Fibroblast of peridontal ligament (primary cell): ENCODE results near the gene DNAI7.
A peak's percentile ranks its signal among the peaks of the same experiment; 100 is the strongest.

Source experiments
- DNase-seq: peaks from one replicate; pipeline ENCODE4 v3.0.0-alpha.2; 2010; ENCODE audit errors: extremely low read depth

Gene DNAI7, protein sequence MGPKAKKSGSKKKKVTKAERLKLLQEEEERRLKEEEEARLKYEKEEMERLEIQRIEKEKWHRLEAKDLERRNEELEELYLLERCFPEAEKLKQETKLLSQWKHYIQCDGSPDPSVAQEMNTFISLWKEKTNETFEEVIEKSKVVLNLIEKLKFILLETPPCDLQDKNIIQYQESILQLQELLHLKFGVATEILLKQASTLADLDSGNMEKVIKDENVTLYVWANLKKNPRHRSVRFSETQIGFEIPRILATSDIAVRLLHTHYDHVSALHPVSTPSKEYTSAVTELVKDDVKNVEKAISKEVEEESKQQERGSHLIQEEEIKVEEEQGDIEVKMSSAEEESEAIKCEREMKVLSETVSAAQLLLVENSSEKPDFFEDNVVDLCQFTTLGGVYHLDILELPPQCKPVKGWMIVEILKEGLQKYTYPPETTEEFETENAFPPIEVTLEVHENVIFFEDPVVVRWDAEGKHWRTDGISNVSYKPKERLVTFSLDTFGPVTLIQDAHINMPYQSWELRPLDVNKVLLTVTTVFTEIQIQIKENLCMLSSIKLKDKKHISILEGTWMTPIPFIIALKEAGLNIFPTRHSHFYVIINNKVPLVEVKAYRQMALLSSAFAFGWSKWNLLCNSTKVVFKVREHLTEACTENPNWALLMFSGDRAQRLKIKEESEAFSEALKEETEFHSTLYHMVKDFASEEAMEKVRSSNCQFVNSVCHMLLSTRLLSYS

DNA sequence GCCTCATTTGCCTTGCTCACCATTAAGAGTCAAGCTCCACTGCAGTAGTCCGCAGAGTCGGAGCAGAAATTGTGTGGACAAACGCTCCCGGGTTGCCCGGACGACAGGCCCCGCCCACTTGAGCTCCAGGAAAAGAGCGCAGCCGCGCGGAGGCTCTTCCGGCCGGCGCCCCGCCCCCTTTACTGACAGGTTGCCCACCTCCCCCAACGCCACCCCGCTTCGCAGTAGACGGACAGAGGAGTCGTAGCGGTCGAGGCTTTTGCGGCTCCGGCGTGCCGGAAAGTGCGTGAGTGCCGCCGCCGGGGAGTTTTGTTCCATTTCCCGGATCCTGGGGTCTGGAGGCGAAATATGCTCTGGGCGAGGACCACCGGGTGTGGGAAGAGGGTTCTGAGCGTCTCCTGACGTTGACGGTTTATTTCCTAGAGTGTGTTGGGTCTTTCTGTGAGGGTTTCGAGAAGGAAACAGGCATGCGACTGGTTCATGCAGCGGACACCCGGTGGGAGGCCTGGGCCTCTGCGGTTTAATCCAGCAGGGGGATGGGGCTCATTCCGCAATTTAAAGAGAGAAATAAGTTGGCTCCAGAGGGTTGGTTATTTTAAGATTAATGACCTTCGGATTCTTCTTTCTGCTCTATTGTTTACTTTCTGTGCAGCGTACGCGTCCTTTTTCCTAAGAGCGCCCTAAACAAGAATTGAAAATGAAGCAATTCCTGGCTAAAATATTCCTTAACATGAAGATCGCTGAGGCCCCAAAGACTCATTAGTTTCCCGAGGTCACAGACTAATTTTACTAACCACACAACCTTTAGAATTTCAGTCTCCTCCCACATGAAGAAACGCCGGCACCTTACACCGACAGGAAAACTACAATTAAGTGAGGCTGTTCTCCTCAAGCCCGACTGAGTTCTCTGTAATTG lies at the start of gene DNAI7, which contains the start of gene ETFRF1:
TSS of gene DNAI7 (minus strand) at position 105 of the 916 bp plus-strand sequence. CDS start at position 23, 82 bp downstream.
TSS of gene ETFRF1 (plus strand) at position 182 of the 916 bp plus-strand sequence. CDS start 8,720 bp downstream, outside the sequence.
- DNase-seq = peak; percentile 90

DNA sequence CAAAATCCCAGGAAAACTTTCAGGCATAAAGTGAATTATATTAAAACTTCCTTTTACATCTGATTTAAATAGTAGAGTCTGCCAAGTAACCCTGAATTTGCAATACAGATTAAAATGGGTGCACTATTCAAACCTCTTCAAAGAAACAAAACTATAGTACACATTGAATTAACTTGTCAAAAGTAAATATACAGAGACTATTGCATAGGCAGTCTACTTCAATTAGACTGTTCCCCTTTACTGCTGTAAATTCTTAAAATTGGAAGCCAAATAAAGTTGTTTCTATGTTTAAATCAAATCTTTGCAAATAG lies 48.7 kb upstream of the DNAI7 start:
- DNase-seq = no peak

DNA sequence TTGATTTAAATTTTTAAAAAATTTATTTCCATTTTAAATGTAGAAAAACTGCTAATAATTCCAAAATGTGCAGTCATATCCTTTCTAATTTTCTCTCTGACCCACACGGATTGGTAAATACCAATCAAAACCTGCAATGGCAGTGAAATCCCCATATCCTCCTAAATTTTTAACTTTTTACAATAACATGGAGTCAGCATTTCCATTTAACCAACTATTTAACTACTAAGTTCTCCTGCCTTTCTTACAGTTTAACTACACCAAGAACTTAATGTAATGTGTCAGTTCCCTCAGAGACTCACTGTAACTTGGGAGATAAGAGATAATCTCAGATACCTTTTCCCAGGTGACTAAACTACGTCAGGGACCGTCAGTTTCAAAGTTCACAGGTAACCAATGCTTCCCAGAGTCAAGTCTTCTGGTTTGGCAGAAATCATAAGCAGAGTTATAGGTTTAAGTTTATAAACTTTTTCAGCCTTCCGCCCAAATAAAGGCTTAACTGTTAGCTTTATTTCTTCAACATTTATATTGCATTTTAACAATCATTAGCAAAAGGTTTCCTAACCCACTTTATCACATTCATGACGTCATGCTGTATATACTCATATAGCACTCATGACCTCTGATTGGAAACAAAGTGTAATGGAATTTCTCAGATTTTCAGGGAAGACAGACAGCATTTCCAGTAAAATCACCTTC lies 48.2 kb upstream of the DNAI7 start:
- DNase-seq = peak; percentile 26

DNA sequence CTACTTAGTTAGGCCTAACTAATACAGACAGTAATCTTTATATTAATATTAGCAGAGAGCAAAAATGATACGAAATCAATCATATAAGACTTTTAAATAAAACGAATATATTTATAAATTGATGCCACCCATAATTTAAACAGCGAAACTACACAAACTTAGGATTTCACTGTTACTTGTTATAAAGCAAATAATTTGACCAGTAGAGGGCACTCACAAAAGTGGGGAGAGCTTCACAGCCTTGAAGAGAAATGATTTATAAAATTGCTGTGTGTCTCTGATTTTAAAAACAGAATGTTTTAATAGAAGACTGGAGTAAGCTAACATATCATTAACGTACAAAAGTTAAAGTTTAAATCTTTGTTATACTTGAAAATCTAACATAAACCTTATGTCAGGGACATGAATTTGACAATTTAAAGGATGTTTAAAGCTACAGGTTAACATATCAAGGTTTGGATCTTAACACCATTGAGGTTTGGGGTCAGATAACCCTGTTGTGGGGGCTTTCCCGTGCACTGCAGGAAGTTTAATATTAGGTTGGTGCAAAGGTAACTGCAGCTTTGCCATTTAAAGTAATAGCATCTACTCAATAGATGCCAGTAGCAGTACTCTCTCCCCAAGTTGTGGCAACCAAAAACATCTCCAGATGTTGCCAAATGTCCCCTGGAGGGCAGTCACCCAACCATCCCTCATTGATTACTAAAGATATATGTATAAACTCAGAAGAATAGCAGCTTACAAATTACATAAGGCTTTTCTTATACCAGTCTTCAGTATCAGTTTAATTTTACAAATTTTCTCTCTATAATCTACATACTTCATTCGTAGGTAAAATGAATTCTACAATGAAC lies 46.4 kb upstream of the DNAI7 start:
- DNase-seq = peak; percentile 84

DNA sequence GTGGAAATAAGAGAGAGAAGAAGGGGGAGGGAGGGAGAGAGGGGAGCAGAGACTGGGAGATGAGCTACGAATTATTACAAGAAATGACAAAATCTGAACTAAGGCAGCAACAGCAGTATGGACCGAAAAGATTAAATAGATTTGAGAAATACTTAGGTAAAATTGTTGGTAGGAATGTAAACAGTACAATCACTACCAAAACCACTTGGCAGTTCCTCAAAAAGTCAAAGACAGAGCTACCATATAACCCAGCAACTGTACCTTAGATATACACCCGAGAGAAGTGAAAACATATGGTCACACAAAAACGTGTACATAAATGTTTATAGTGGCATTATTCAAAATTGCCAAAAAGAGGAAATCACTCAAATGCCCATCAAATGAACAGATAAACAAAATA lies 41.7 kb upstream of the DNAI7 start:
- peak; percentile 51 for DNase-seq

DNA sequence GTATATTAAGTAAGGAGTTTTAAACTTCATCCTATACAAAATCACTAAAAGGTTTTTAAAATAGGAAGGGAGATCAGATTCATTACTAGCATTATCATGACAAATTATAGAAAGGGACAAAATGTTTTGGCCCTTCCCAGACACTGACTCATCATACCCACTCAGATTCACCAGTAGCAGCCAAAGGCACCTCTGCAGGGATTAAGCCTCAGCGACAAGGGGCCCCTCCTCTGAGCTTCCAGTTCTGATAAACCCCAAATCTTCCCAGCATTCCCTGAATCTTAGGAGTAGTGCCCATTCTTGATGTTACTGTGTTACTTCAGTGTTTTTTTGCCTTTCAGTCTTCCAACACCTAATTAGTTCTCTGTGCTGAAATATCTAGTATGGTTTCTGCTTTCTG lies 41.2 kb upstream of the DNAI7 start:
- no peak for DNase-seq

DNA sequence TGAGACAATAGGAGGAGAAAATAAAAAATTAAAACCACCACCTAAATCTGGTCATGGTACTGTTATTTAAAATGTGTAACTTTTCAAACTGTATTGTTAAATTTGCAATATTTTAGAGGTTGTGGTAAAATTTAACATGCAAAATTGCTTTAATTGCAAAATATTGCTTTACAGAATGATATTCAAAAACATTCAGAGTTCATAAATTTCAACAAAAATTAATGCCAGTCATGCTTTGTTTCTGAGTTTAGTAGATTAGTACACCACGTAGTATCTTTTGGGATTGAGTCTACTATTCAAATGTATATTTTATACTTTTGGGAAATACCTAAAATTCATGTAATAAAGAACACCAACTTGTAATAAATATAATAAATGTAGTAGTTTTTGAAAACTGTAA lies 18.4 kb upstream of the DNAI7 start:
- DNase-seq = no peak

DNA sequence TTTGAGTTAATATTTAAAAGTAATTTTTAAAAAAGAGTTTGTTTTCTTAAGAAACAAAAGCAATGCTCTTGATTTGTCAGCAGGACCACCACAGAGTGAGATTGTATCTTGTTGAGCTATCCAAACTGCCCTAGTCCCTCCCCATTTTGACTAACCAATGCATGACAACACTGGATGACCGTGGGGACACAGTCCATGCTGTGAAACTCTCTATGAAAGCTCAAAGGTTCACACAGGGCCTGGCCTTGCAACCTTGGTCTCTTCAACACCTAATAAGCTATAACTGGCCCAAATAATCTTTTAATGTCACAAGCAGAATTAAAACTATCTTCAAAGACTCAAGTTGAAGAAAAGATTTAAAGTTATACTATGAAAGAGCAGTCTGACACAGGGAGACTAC lies 13.6 kb upstream of the DNAI7 start:
- no peak for DNase-seq

DNA sequence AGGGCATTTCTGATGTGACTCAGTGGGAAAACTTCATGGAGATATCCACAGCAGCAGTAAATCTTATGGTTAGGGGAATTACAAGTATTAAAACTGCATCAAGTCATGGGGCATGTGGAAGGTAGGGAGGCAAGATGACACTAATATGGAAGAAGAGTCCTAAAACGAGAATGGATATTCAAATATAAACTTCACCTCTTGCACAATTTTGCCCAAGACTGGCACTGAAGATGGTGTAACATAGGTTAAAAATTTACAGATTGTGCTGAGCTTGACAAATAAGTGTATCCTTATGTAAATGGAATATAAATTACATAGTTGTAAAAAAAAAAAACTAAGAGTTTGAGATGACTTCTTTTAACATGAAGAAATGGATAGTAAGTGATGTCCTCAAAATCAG lies 12.9 kb upstream of the DNAI7 start:
- DNase-seq = no peak

DNA sequence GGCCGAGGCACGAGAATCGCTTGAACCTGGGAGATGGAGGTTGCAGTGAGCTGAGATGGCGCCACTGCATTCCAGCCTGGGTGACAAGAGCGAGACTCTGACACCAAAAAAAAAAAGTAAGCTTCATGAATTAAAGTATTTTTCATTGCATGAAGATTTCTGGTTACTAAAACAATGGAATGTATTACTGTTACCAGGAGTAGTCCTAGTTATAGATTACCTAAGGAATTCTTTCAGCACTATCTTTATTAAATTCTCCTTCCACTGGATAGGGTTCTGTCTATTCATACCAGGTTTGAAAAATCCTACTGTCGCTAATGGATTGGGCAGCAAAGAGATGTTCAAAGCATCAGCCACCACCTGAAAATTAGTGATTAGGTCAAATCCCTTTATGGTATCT lies 12.5 kb upstream of the DNAI7 start:
- no peak for DNase-seq

DNA sequence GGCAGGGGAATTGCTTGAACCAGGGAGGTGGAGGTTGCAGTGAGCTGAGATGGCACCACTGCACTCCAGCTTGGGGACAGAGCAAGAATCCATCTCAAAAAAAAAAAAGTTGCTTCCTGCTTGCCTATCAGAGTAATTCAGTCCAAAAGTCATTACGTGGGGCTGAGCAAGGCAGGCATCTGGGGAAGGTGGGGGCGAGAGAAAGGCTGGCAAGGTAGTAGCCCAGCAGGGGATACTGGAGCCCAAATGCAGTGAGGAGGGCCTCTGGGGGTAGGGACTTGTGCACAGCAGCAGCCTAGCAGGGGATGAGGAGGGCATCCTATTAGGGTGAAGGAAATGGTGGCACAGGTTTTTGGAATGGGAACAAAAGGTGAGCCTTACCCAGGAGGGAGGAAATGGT lies 7.2 kb upstream of the DNAI7 start:
- no peak for DNase-seq

DNA sequence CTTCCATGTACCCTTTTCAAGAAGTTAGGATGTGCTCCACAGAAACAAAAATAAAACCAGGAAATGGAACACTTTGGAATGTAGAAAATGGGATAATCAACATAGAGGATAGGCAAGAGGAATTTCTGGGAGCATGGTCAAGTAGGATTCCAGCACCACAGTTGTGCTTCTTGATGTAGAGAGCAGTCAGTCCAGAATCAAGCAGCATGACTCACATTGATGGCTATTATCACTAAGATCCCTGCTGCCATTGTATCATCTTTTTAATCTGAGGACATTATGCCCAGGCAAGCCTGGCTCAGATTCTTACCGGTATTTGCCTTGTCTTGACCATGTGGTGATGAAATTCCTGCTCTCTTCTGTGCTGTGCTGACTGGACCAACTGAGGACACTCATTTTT lies 5.7 kb upstream of the DNAI7 start:
- peak; percentile 79 for DNase-seq

DNA sequence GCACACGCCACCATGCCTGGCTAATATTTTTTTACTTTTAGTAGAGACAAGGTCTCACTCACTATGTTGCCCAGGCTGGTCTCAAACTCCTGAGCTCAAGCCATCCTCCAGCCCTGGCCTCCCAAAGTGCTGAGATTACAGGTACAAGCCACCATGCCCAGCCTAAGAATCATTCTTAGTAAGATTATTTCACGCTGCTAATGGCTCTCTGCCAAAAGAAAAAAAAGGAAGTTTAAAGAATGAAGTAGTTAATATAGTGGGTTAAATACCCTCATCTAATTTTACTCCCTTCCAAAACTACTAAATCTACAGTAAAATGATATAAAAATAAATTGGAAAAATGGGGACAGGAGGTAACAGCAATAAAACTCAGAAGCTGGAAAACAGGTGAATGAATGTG lies 2.6 kb upstream of the DNAI7 start:
- DNase-seq = no peak

DNA sequence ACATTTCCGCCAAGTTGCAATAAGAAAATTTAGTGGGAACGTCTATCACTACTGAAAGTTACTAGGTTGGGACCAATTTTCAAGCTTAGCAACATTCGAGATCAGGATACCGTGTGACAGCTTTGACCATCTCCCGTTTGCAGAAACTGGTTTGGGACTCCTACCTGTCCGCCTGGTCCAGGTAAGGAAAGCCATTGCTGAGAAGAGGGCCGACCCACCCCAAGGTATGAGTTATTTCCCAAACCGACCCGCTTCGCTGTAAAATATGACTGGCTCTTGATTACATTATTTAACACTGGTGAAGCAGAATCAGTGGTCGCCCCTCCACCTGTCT lies 271 bp downstream of the DNAI7 start:
- peak; percentile 12 for DNase-seq

DNA sequence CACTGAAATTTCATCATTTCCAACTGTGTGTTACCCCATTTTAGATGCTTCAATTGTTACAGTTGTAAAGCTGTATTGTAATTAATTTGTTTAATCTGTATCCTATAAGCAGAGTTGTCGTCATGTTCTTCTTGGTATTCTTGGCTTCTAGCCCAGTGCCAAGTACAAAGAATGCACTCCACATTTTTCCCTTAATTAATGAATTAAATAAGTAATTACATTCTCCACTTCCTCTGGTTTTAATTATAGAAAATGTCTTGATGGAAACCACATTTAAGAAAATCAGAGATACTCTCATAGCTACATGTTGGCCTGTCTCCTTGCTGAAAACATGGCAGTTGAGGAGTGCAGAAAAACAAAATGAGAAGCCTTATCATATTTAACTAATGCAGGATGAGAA lies 746 bp downstream of the DNAI7 start:
- peak; percentile 52 for DNase-seq

DNA sequence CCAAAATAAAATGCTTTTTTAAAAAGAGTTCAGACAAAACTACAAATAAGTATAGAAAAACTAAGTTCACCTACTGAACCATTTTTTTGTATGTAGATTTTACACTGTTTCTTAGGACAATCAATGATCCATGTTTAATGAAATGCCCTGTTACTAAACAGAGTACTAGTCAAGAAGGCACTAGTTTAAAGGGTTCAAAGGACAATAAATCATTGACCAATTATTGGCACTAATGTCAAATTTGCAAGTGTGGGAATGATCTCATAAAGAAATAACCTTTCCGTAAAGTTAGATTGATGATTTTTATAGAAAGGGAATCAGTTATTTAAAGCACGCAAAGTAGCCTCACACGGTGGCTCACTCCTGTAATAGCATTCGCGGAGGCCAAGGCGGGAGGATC lies 4.2 kb downstream of the DNAI7 start:
- DNase-seq = no peak

DNA sequence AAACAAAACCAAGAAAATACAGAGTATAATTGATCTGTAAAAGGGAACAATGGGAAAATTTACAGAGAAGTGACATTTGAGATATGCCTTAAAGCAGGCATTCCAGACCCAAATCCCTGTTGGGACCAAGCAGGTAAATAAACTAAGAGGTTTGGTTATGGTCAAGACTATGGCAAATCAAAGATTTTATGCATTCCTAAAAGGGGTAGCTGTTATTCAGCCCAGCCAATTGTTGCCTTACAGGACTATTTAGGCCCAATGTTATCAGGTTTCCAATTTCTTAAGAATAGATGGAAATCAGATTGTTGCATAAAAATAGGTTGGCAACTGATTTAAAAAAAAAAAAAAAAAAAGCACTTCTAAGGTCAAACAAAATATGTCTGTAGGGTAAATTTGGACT lies 5.3 kb downstream of the DNAI7 start:
- peak; percentile 83 for DNase-seq

DNA sequence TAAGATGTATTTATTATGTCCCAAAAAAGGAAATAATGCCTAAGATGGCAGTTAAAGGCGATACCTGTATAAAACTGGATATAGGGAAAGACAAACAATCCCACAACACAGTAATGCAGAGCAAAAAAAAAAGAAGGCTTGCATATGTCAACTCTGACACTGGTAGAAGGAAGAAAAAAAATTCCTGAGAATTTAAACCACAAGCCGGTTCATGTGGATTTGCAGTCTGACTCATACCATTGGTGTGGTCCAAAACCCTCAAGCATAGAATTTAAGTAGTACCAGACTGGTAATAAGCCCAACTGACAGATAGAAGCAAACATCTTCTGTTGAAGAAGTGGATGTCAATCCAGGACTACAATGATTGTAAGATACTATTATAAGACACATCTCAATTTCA lies 7.2 kb downstream of the DNAI7 start:
- DNase-seq = peak; percentile 97

DNA sequence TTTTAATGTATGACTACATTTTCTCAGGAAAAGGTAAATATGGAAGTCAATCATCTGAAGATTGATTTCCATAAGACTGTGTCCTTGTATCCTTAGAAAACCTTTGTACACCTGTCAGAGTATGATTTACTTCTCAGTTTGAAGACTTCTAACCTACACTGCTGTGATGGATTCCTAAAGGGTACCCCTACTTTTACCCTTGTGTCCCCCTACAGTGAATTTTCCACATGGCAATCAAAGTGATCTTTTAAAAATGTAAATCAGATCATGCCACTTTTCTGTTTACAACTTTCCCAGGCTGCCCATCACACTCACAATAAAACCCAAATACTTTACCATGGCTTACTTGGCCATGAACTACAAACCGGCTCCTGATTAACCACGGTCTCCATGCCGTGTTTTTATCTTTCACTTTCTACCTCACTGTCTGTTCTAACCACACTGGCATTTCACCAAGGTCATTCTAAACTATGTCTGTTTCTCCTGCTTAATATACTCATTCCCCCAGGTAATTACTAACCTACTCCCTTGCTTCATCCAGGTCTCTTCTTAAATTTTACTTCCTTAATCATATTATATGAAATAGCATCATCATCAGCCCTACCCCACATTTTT lies 8.1 kb downstream of the DNAI7 start:
- DNase-seq = peak; percentile 44

DNA sequence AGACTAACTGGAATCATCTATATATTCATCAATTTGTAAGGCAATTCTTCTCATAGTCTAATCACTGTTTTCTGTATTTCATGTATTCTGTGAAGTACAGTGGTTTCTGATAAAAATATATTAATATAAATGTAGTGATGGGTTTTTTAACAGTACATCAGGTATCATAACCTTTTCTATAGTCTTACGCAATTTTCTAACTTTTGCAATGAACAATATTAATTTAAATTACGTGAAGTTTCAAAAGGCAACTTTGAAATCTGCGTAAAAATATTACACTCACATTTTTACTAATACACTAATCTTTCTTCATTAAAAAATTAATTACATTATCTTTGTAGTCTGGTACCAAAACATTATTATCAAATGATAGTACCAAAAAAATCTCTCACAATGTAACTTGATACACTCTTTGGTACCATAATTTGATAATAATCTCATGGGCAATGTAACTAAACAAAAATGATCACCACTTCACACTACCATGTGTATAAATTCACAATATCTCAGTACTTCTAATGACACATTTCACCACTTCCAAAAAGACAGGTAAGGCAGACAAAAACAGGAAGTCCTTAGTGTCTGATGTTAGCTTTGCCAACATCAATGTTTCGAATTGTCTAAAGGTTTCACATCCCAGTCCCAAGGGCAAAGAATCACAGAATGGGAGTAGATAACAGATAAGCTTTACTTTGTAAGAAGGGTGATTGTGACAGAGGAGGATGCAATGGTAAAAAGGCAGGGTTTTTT lies 8.7 kb downstream of the DNAI7 start:
- no peak for DNase-seq
